Hepatic stellate cell (primary cell): ENCODE measurements around the gene LNPK.
"Not testable (repeated sequence)": the region's sequence is repeated elsewhere in the genome, so short reads cannot be mapped to it uniquely, and the experiment has no call there.

Experiments used
- DNase-seq: peaks from one replicate; pipeline ENCODE4 v3.0.0; 2011; ENCODE audit warnings: low spot score

LNPK gene

GRCh38 chr2:176001916-176002687 is at the start of gene LNPK:
Gene LNPK (minus strand): TSS chr2:176002267. CDS start chr2:175995584, 6,683 bp downstream.
- DNase-seq: peak; percentile 93

DNA sequence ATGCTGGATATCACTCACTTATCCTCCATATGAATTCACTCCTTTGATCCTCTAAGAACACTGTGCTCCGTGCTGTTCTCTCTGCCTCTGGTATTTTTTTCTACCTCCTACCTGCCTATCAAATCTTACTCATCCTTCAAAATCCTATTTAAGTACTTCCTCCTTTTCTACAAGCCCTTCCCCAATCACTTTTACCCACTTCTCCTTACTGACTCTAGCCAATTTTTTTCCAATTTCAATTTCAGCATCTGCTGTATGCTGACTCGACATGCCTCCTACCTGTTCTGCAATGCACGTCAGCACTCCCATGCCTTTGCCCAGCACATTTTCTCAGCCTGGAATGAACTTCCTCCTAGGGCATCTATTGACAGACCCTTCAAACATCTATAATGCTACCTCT is 37.3 kb upstream of the LNPK start:
- no peak for DNase-seq

DNA sequence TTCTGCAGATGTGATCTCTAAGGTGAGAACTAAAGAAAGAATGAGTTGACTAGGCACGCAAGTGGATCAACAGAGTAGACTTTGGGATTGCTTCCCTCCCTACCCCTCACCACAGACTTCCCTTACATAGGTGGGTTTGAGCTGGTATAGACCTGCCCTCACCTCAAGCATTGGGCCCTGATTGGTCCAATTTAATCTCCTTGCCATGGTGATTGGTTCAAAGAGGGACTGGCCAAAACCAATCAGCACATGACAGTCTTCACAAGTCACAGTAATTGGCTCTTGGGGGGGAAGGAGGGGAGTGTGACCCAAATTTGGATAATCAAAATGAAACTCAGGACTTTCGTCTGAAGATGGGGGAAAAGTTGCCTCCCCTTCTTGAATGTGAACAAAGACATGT is 36.6 kb upstream of the LNPK start:
- no peak for DNase-seq

- DNase-seq: no peak
These were observed 33.1 kb upstream of the LNPK start for GRCh38 chr2:176035013-176035691.

DNA sequence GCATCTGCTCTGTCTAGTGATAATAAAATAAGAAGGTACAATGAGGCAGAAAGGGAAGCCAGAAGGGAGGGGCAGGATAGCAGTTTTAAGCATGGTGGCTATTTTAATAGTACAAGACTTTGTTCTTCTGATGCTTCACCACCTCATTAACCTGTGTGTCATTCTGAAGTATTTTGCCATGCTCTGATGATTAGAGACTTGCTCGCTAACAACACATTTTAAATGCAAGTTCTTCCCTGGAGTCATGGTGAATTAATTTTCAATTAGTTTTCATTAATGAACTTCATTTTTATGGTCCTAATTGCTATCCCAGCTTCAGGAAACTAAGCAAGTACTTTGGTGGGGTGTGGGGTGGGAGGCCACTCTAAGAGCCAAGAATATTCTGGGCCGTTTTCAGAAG is 25.7 kb upstream of the LNPK start:
- no peak for DNase-seq

DNA sequence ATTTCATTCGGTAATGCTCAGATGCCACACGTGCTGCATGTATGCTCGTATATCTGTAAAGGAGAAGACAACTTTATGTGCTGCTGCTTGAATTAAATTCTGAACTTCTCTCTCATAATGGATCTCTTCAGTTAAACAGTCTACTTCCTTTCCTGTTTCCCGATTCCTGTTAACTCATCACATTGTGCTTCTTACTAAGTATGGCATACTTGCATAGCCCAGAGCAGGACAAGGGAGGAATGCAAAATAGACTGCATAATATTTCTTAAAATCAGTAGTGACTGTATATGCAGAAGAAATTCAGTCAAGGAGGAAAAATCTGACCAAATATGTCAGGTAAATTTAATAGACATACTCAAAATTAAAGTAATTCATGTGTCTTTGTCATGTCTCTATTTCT is 23.9 kb upstream of the LNPK start:
- no peak for DNase-seq

- no peak for DNase-seq
These were observed 22.0 kb upstream of the LNPK start for GRCh38 chr2:176024083-176024482.

GRCh38 chr2:176022048-176022447 is 20.0 kb upstream of the LNPK start:
- no peak for DNase-seq

- DNase-seq: no peak
These were observed 18.3 kb upstream of the LNPK start for GRCh38 chr2:176020400-176020799.

GRCh38 chr2:176018708-176019107 is 16.6 kb upstream of the LNPK start:
- no peak for DNase-seq

DNA sequence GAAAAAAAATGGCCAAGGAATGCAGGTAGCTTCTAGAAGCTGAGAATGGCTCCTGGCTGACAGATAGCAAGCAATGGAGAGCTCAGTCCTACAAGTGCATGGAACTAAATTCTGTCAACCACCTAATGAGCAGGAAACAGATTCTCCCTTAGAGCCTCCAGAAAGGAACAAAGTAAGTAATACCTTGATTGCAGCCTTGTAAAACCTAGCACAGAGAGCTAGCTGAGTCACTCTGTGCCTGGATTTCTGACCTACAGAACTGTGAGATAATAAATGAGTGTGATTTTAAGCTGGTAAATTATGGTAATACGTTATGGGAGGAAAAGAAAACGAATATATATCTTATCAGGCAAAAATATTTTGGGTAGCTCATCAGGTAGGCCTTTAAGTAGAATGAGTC is 7.4 kb upstream of the LNPK start:
- DNase-seq: no peak

DNA sequence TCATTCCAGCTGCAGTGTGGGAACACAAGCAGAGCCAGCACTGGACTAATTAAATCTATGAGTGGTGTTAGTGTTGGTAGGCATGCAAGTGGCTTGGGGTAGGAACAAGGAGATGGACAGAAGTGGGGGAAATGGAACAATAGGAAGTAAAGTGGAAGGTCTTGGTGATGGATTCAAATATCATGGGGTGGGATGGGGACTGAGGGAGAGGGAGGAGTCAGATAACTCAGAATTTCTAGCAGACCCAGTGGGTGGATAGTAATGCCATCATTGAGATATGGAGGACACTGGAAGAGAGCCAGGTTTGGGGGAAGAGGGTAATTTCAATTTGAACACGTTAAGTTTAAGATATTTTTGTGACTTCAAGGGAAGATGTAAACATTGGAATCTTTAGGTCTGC is 2.9 kb upstream of the LNPK start:
- DNase-seq: no peak

- no peak for DNase-seq
These were observed 1.9 kb upstream of the LNPK start for GRCh38 chr2:176003958-176004357.

- peak; percentile 6 for DNase-seq
These were observed 682 bp upstream of the LNPK start for GRCh38 chr2:176002688-176003210.

DNA sequence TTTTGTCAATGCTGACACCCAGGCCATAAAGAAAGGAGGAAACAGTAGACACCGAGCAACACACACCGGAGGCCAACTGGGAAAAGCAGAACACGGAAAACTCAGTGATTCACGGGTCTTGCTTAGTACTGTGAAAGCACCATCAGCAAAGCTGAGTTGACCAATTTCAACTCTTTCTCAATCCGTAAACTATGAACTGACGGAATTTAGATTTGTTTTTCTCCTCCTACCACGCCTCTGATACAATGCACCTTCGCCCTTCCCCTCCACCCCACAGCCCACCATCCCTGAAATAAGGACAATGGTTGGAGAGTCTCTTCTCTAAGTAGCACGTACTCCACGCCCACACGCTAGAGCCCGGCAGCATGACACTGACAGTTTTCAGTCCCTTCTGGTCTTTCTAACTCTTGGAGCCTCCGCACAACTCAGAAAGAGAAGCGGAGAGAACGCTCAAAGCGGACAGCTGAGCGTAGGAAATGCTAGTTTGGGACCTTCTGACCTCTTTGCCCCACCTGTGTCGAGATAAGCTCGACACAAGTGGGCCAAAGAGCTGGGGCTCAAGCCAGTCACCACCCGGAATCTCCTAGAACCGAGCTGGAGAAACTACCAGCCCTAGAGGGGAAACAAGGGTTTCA is 669 bp downstream of the LNPK start:
- peak; percentile 23 for DNase-seq

GRCh38 chr2:175999283-175999819 is 2.7 kb downstream of the LNPK start:
- DNase-seq: no peak

- DNase-seq: no peak
These were observed 12.0 kb downstream of the LNPK start for GRCh38 chr2:175990099-175990498.

GRCh38 chr2:175987126-175987525 is 14.9 kb downstream of the LNPK start:
- DNase-seq: not testable (repeated sequence)

GRCh38 chr2:175984846-175985245 is 17.2 kb downstream of the LNPK start:
- DNase-seq: no peak

DNA sequence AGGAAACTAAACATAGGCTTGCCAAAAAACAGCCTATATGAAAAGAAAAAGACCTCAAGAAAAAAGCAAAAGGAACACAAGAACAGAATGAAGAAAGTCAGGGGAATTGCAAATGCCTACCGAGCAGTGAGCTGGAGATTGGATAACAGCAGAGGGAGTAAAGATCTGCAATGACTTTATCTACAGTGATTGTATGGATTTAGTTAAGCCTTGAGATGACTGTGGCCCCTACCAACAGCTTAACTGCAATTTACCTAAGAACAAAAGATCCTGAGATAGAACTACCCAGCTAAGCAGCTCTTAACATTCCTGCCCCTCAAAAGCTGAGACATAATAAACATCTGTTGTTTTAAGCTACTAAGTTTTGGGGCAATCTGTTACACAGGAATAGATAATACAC is 20.5 kb downstream of the LNPK start:
- DNase-seq: no peak

GRCh38 chr2:175976391-175977157 is 25.5 kb downstream of the LNPK start:
- no peak for DNase-seq

GRCh38 chr2:175973373-175973772 is 28.7 kb downstream of the LNPK start:
- DNase-seq: no peak
